IMR-90 (cell line): ENCODE data around the gene ENOX1. TPM values are rescaled to one million over a fixed set of nuclear protein-coding genes. Genes with fewer than 3 reads are reported as not detected.

ENCODE experiments used
- ATAC-seq: fragments of 200-7000 bp; cut with Tn5 transposase; 2 replicates; pipeline ENCODE4 v1.9.1; 2020; ENCODE audit warnings: low read depth, mild to moderate bottlenecking, moderate library complexity
- BruUV-seq: library from RNA; stranded (reverse); fragments of 400-500 nt; replicated peaks from 2 replicates; lab custom pipeline; 2021; lab: Mats Ljungman, UMichigan
- CTCF ChIA-PET: fragments of 300-600 bp; formaldehyde crosslinking; extraction: SDS; loops from one replicate; lab custom pipeline; 2021; ENCODE audit warnings: antibody characterized with exemption; lab: Yijun Ruan, JAX
- POLR2A ChIA-PET: fragments of 300-600 bp; sonication (Branson Sonifier 250); formaldehyde crosslinking; loops from one replicate; lab custom pipeline; 2022; ENCODE audit warnings: antibody characterized with exemption; ENCODE audit not compliant: unreplicated experiment; lab: Charles Lee
- DNase-seq: peaks from one replicate; pipeline ENCODE4 v3.0.0; 2013
- H2AFZ ChIP-seq: replicated peaks from 2 replicates; pipeline ENCODE3; 2013; ENCODE audit warnings: low read length, mild to moderate bottlenecking; ENCODE audit not compliant: poor library complexity
- H2AK5ac ChIP-seq: 2 replicates; pipeline ENCODE4 v1.6.1; 2013; ENCODE audit warnings: low read depth, low read length, inconsistent platforms
- H2AK9ac ChIP-seq: replicated peaks from 2 replicates; pipeline ENCODE3; 2013; ENCODE audit warnings: mild to moderate bottlenecking, low read depth, low read length, moderate library complexity; ENCODE audit not compliant: poor library complexity
- H2BK120ac ChIP-seq: 2 replicates; pipeline ENCODE4 v1.6.1; 2013; ENCODE audit warnings: low read depth, low read length, inconsistent platforms
- H2BK15ac ChIP-seq: 3 replicates; pipeline ENCODE4 v1.6.1; 2013; ENCODE audit warnings: low read depth, low read length, inconsistent platforms
- H2BK20ac ChIP-seq: 2 replicates; pipeline ENCODE4 v1.6.1; 2013; ENCODE audit warnings: low read depth, mild to moderate bottlenecking, inconsistent platforms, low read length, moderate library complexity
- H2BK5ac ChIP-seq: 2 replicates; pipeline ENCODE4 v1.6.1; 2013; ENCODE audit warnings: mild to moderate bottlenecking, low read depth, low read length, inconsistent platforms; ENCODE audit not compliant: poor library complexity, severe bottlenecking
- H3K14ac ChIP-seq: replicated peaks from 2 replicates; pipeline ENCODE4 v1.6.1; 2013; ENCODE audit warnings: low read depth, low read length, inconsistent platforms
- H3K18ac ChIP-seq: 2 replicates; pipeline ENCODE4 v1.6.1; 2013; ENCODE audit warnings: low read depth, low read length, control low read depth
- H3K23ac ChIP-seq: 2 replicates; pipeline ENCODE4 v1.6.1; 2013; ENCODE audit warnings: low read depth, low read length, inconsistent platforms
- H3K27ac ChIP-seq: 2 replicates; pipeline ENCODE4 v1.5.1; 2013; ENCODE audit warnings: mild to moderate bottlenecking, control low read depth, low read length; ENCODE audit not compliant: insufficient read depth
- H3K27me3 ChIP-seq: 2 replicates; pipeline ENCODE4 v1.6.1; 2013; ENCODE audit warnings: low read length; ENCODE audit not compliant: control insufficient read depth, insufficient read depth
- H3K36me3 ChIP-seq: 2 replicates; pipeline ENCODE4 v1.6.1; 2013; ENCODE audit warnings: low read length, mixed read lengths; ENCODE audit not compliant: control insufficient read depth, insufficient read depth
- H3K4ac ChIP-seq: 2 replicates; pipeline ENCODE4 v1.6.1; 2013; ENCODE audit warnings: low read depth, low read length, inconsistent platforms
- H3K4me1 ChIP-seq: 2 replicates; pipeline ENCODE4 v1.6.1; 2013; ENCODE audit warnings: low read length, mixed read lengths; ENCODE audit not compliant: control insufficient read depth, insufficient read depth
- H3K4me2 ChIP-seq: 2 replicates; pipeline ENCODE4 v1.6.1; 2013; ENCODE audit warnings: low read depth, mild to moderate bottlenecking, control low read depth, low read length, moderate library complexity
- H3K4me3 ChIP-seq: 2 replicates; pipeline ENCODE4 v1.5.1; 2013; ENCODE audit warnings: low read depth, mild to moderate bottlenecking, control low read depth, low read length, moderate library complexity; ENCODE audit not compliant: insufficient read depth
- H3K56ac ChIP-seq: 2 replicates; pipeline ENCODE4 v1.6.1; 2013; ENCODE audit warnings: low read length, inconsistent platforms; ENCODE audit not compliant: insufficient read depth; ENCODE audit errors: extremely low read depth
- H3K79me1 ChIP-seq, 2 experiments: 2 replicates each; pipeline ENCODE4 v1.6.1; 2013; ENCODE audit warnings: low read length in 2 of 2, inconsistent platforms in 1 of 2, low read depth in 1 of 2
- H3K9ac ChIP-seq: 2 replicates; pipeline ENCODE4 v1.6.1; 2013; ENCODE audit warnings: low read depth, low read length, control low read depth
- H3K9me1 ChIP-seq: 2 replicates; pipeline ENCODE4 v1.6.1; 2013; ENCODE audit warnings: low read length, inconsistent platforms; ENCODE audit not compliant: insufficient read depth
- H3K9me3 ChIP-seq: 2 replicates; pipeline ENCODE4 v1.6.1; 2013; ENCODE audit warnings: low read length; ENCODE audit not compliant: control insufficient read depth, insufficient read depth
- H4K20me1 ChIP-seq: 2 replicates; pipeline ENCODE4 v1.6.1; 2013; ENCODE audit warnings: low read length, inconsistent platforms; ENCODE audit not compliant: insufficient read depth
- H4K5ac ChIP-seq: 2 replicates; pipeline ENCODE4 v1.6.1; 2013; ENCODE audit warnings: mild to moderate bottlenecking, low read depth, low read length, control low read depth
- H4K8ac ChIP-seq, 2 experiments: 2 replicates each; pipeline ENCODE4 v1.6.1; 2013; ENCODE audit warnings: low read depth in 2 of 2, low read length in 2 of 2, control low read depth in 1 of 2, inconsistent platforms in 1 of 2
- H4K91ac ChIP-seq: 2 replicates; pipeline ENCODE4 v1.6.1; 2013; ENCODE audit warnings: low read depth, low read length, inconsistent platforms; ENCODE audit not compliant: insufficient read depth
- CHD1 ChIP-seq: IDR thresholded peaks from 2 replicates; pipeline ENCODE4 v1.6.1; 2012; ENCODE audit warnings: low read depth, low read length, improper control_type of control experiment
- RAD21 ChIP-seq: IDR thresholded peaks from 2 replicates; pipeline ENCODE4 v1.6.1; 2012; ENCODE audit warnings: low read length, improper control_type of control experiment
- RFX5 ChIP-seq: IDR thresholded peaks from 2 replicates; pipeline ENCODE4 v1.8.0; 2012; ENCODE audit warnings: low read depth, mild to moderate bottlenecking, low read length, moderate library complexity
- WGBS, 2 experiments: methylation state at CpG; one replicate each; pipeline versions ENCODE4 v1.1.5 to v1.1.7; 2013; ENCODE audit warnings: missing lambda C conversion rate in 2 of 2; ENCODE audit not compliant: insufficient read length in 1 of 2; ENCODE audit errors: extremely low coverage in 2 of 2; 5-methylcytosine and 5-hydroxymethylcytosine counted together
- dilution Hi-C: fragments of 300-500 bp; cut with HindIII; formaldehyde crosslinking; loops from one replicate; pipeline ENCODE4 v1.14.3; 2018; ENCODE audit warnings: low sequenced_read_pairs; ENCODE audit not compliant: unreplicated experiment
- in situ Hi-C: fragments of 300-500 bp; cut with MboI; formaldehyde crosslinking; loops from 3 replicates; pipeline ENCODE4 v1.14.3; 2019; ENCODE audit warnings: low sequenced_read_pairs, inconsistent platforms, mixed read lengths
- intact Hi-C: fragments of 100-400 bp; cut with micrococcal nuclease; formaldehyde crosslinking; loops from 2 replicates; pipeline ENCODE4 v1.10.0; 2022
- polyA plus RNA-seq, 3 experiments: library from polyadenylated mRNA; depleted of rRNA; stranded (reverse); fragments of >200 nt; gene quantifications; 2 replicates each; pipeline ENCODE4 v1.2.3, GENCODE V29; 2012; ENCODE audit warnings: low replicate concordance in 1 of 3
- total RNA-seq: library from RNA; depleted of rRNA; stranded (reverse); fragments of >200 nt; gene quantifications from 2 replicates; pipeline ENCODE4 v1.2.3, GENCODE V29; 2012
- TF ChIP-seq, protein P1 (sequence below): fragments of 150-350 bp; IDR thresholded peaks from 2 replicates; pipeline ENCODE4 v1.6.1; 2016; ENCODE audit warnings: low read depth, mild to moderate bottlenecking, low read length, moderate library complexity, borderline replicate concordance

ENOX1 gene
- total and polyA plus RNA-seq, 2 of the 4 experiments (the other 2 are of a cell fraction), result 0.99 to 1.3 TPM

DNA sequence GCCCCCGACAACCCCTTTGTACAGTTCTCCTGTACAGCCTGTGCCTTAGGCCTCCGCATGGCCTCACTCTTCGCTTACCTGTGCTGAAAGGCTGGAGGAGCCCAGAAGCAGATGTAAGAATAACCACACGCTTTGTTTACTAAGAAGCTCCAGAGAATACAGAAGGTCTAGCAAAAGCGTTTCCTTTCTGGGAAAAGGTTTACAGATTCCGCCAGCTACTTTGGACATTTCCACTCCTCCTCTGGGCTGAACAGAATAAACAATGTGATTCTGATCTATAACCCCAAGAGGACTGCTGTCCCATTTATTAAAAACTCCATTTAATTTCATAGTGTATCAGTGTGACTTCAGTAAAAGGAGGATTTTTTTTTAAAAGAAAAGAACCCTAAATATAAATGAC, 424.2 kb downstream of the ENOX1 start:
- Histone ChIP-seq H3K14ac (no peak overlapping the region), H3K9me3 (peaks cover 3% of the 10 kb centered on the region; the same call in 1 of the 2 replicates), H3K79me1 (no peaks in the 10 kb centered on the region), H3K23ac (no peak overlapping the region), H3K27ac (no peak overlapping the region), H3K56ac (no peak overlapping the region), H2AK5ac (no peak overlapping the region; the same call in 1 of the 2 replicates), H4K91ac (no peak overlapping the region), H4K8ac (no peak overlapping the region), H3K4ac (no peak overlapping the region), H3K4me1 (peaks cover 8% of the 10 kb centered on the region; the same call in 1 of the 2 replicates), H3K9ac (no peak overlapping the region), H2AFZ (no peak overlapping the region), H4K5ac (no peak overlapping the region), H2BK20ac (no peak overlapping the region), H2BK120ac (no peak overlapping the region), H3K9me1 (no peaks in the 10 kb centered on the region), H3K36me3 (no peaks in the 10 kb centered on the region), H2BK5ac (no peak overlapping the region), H3K18ac (no peak overlapping the region), H3K27me3 (no peaks in the 10 kb centered on the region), H3K4me3 (no peak overlapping the region), H2AK9ac (no peak overlapping the region), H2BK15ac (no peak overlapping the region), H3K4me2 (no peak overlapping the region), H4K20me1 (no peaks in the 10 kb centered on the region)
- WGBS, 2 experiments, result 100% methylated on average over 1 of the region's 6 CpGs; no CpG with 5 or more reads in 1 of the 2 experiments
- ATAC-seq, result no peak
- ChIA-PET POLR2A (no interaction called here), CTCF (no interaction called here)
- no TSS peak for BruUV-seq
- in situ Hi-C loops, result no loop called here
- intact Hi-C loops, result no loop called here
- dilution Hi-C loops, result no loop called here
- TF ChIP-seq RAD21 (no peak), RFX5 (no peak), CHD1 (no peak)
- TF ChIP-seq, protein P1, sequence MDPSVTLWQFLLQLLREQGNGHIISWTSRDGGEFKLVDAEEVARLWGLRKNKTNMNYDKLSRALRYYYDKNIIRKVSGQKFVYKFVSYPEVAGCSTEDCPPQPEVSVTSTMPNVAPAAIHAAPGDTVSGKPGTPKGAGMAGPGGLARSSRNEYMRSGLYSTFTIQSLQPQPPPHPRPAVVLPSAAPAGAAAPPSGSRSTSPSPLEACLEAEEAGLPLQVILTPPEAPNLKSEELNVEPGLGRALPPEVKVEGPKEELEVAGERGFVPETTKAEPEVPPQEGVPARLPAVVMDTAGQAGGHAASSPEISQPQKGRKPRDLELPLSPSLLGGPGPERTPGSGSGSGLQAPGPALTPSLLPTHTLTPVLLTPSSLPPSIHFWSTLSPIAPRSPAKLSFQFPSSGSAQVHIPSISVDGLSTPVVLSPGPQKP, result no peak
- DNase-seq, result no peak
